GM12872 (cell line): ENCODE data around the gene TNFRSF18.

Source experiments
- TF ChIP-seq, protein P1 (sequence below): IDR thresholded peaks from 3 replicates; pipeline ENCODE4 v1.5.1; 2011; ENCODE audit warnings: low read depth, mild to moderate bottlenecking, low read length, moderate library complexity; ENCODE audit not compliant: insufficient read depth

TNFRSF18 gene

DNA sequence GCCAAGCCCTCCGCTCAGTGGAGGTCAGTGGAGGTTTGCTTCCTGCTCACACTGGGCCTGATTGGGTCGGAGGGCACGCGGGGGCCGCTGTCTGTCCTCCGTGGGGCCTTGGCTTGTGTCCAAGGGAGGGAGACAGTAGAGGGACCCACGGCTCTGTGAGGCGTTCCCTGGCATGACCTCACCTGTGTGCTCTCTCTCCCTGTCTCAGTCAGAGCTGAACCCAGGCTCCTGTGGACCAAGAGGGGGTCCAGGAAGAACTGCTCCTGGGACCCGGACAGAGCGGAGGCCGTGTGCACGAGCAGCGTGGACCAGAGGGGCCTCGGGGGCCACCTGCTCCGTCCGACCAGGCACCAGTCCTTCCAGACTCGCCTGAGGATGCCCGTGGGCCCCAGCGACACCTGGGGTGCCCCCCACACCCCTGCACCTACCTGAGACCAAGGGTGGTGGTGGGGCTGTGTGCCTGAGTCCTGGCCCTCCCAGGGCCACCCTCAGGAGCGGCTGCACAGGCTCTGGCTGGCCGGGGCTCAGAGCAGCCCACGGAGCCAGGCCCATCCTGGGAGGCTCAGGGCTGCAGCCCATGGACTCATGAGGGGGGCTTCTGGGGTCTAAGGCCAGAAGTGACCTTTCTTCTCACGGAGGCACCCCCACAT, 46.0 kb downstream of the TNFRSF18 start:
- TF ChIP-seq, protein P1, sequence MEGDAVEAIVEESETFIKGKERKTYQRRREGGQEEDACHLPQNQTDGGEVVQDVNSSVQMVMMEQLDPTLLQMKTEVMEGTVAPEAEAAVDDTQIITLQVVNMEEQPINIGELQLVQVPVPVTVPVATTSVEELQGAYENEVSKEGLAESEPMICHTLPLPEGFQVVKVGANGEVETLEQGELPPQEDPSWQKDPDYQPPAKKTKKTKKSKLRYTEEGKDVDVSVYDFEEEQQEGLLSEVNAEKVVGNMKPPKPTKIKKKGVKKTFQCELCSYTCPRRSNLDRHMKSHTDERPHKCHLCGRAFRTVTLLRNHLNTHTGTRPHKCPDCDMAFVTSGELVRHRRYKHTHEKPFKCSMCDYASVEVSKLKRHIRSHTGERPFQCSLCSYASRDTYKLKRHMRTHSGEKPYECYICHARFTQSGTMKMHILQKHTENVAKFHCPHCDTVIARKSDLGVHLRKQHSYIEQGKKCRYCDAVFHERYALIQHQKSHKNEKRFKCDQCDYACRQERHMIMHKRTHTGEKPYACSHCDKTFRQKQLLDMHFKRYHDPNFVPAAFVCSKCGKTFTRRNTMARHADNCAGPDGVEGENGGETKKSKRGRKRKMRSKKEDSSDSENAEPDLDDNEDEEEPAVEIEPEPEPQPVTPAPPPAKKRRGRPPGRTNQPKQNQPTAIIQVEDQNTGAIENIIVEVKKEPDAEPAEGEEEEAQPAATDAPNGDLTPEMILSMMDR = no peak

DNA sequence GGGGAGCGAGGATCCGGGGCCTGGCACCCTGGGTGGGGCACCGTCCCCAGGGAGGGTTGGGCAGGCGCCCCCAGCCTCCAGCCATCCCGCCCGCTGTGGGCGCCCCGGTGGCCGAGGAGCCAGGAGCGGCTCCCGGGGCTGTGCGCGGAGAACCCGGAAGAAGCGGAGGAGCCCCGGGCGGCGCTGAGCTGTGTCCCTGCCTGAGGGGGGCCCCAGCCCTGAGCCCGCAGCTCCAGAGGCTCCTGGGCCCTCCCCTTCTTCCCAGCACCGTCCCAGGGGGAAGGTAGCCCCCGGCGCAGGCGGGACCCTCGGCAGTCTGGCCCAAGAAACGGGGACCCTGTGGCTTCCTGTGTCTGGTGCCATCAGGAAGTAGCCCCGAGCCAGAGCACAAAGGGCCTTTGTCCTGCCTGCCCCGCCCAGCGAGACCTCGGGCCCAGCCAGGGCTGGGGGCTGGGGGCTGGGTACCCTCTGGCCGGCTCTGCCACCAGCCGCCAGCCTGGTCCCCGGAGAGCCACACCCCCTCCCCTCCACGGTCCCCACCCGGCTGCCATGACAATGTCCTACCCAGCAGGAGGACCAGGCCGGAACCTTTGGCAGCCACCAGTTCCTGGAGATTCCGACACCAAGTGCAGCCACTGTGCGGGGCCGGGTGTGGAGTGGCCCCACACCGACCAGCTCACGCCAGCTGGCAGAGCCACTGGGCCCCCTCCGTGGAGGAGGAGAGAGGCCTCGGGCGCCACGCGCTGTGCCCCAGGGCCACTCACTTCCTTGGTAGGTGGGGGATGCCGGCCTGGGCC, 48.3 kb downstream of the TNFRSF18 start:
- TF ChIP-seq, protein P1 = no peak

DNA sequence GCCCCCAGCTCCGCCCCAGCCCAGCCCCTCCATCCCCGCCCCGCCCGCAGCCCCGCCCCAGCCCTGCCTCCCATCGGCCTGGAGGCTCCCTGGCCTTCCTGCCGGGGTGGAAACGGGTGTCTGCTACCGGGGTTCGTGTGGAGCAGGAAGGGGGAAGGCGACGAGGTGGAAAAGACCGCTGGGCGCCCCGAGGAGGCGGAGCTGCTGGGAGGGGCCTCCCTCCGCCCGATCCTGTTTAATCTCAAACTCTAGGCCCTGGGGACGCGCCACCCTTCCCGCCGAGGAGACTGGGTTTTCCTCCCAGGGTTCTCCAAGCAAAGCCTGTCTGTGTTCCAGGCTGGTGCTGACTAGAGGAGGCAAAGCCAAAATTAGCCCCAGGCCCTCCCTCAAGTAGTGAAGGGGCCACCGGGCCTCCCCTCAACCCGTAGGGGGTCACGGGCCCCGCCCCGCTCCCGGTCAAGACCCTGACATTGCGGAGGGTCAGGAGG, 48.9 kb downstream of the TNFRSF18 start:
- TF ChIP-seq, protein P1 = no peak

DNA sequence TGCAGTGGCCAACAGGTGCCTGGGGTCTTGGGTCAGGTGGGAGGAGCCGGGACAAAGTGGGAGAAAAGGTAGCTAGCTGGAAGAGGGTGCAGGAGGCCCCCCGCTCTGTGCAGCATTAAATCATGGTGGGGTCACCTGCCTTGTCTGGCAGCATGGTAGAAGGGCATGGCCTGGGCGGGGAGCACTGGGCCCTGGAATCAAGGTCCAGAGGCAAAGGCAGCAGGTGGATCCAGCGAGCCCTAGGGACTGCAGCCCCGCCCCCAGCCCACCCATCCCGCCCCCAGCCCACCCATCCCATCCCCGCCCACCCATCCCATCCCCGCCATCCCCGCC, 49.4 kb downstream of the TNFRSF18 start:
- TF ChIP-seq, protein P1 = no peak

DNA sequence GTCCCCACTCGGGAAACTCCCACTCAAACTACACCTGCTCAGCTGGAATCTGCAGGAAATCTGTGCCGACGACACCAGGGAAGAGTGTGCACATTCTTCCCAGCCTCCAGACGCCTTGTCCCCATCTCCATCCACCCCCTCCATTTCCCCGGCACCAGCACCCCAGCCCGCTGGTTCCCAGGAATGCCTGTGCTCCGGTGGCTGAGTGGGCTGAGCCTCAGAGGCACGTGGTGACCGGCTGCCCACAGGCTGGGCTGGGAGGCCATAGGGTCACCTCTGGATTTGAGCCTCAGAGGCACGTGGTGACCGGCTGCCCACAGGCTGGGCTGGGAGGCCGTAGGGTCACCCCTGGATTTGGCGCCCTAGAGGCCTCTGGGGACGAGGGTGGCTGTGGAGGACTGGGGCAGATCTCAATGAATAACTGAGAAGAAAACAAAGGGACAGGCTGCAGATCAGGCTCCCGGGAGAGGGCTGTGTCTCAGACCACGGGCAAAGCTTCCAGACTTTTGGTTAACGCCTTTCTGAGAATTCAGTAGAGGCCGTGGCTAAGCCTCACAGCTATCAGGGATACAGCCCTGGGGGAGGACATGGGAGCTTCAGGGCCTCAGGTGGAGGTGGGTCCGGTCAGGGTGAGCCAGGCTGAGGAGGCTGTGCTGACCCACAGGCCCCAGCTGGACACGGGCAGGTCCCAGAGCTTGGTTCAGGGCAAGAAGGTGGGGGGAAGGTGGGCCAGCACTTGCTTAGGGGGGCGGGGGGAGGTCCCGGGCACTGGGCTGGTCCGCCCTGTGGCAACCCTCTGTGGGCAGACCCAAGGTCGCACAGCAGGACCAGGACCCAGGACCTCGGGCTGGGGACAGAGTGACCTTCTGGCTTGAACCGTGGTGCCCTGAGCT, 50.0 kb downstream of the TNFRSF18 start:
- TF ChIP-seq, protein P1 = no peak

DNA sequence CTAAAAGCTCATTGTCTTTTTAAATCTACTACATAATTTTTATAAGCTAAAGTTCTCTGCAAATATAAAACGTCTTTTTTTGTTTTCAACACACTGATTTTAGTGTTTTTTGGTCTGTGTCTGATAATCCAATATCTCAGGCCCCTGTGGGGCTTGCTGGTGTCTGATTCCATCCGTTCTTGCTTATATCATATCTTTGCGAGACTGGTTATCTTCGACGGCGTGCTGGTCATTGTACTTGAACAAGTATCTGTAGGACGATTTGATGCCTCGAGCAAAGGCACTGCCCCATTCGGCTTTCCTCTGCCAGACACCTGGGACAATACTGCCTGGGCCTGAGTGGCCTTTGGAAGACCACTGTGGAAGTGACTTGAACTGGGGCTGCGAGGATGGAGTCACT, 51.1 kb downstream of the TNFRSF18 start:
- TF ChIP-seq, protein P1 = no peak

DNA sequence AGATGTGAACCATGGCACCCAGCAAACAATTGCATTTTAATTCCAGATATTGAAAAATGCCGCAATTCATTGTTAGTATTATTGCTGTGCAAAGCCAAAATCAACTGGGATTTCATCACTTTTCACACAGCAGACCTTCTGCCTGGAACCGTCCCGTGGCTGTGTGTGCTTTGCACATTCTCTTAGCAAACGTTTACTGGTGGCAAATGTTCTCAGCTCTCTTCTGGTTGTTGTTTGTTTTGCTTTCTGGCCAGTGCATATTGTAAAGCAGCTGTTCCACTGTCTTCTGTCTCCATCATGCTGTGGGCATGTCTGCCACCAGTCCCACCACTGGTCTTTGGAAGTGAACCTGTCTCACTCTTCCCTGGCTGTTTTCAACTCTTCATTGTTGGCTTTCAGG, 52.5 kb downstream of the TNFRSF18 start:
- TF ChIP-seq, protein P1 = no peak
